IPS-18a (cell line): ENCODE data around the gene SERPINA1.
"Not testable (repeated sequence)": the region's sequence is repeated elsewhere in the genome, so short reads cannot be mapped to it uniquely, and the experiment has no call there.

ENCODE experiments used
- H3K27ac ChIP-seq: one replicate; pipeline ENCODE4 v1.5.1; 2013; ENCODE audit warnings: low read length
- H3K27me3 ChIP-seq: one replicate; pipeline ENCODE4 v1.6.1; 2013; ENCODE audit warnings: mild to moderate bottlenecking, low read length; ENCODE audit not compliant: control insufficient read depth, insufficient read depth
- H3K36me3 ChIP-seq: one replicate; pipeline ENCODE4 v1.6.1; 2013; ENCODE audit warnings: low read depth, low read length; ENCODE audit not compliant: control insufficient read depth
- H3K4me1 ChIP-seq: one replicate; pipeline ENCODE4 v1.6.1; 2013; ENCODE audit warnings: low read depth, low read length; ENCODE audit not compliant: control insufficient read depth
- H3K4me3 ChIP-seq: one replicate; pipeline ENCODE4 v1.5.1; 2013; ENCODE audit warnings: low read length
- H3K9ac ChIP-seq: one replicate; pipeline ENCODE4 v1.6.1; 2013; ENCODE audit warnings: mild to moderate bottlenecking, low read length, moderate library complexity
- H3K9me3 ChIP-seq: one replicate; pipeline ENCODE4 v1.6.1; 2013; ENCODE audit warnings: low read depth, low read length; ENCODE audit not compliant: control insufficient read depth

SERPINA1 gene

GRCh38 chr14:94363151-94363624, 25.2 kb downstream of the SERPINA1 start:
- Histone ChIP-seq H3K27ac (no peak overlapping the region), H3K36me3 (no peaks in the 10 kb centered on the region), H3K9me3 (no peaks in the 10 kb centered on the region), H3K4me1 (no peaks in the 10 kb centered on the region), H3K4me3 (no peak overlapping the region), H3K9ac (no peak overlapping the region), H3K27me3 (no peaks in the 10 kb centered on the region)

GRCh38 chr14:94362614-94363133, 25.7 kb downstream of the SERPINA1 start:
- no peaks in the 10 kb centered on the region for H3K4me1 ChIP-seq
- H3K27me3 ChIP-seq, result no peaks in the 10 kb centered on the region
- H3K4me3 ChIP-seq, result no peak overlapping the region
- H3K9ac ChIP-seq, result no peak overlapping the region
- no peaks in the 10 kb centered on the region for H3K36me3 ChIP-seq
- no peak overlapping the region for H3K27ac ChIP-seq
- H3K9me3 ChIP-seq, result no peaks in the 10 kb centered on the region

GRCh38 chr14:94361682-94362081, 26.7 kb downstream of the SERPINA1 start:
- Histone ChIP-seq H3K27me3 (no peaks in the 10 kb centered on the region), H3K4me1 (peaks cover 4% of the 10 kb centered on the region), H3K9ac (no peak overlapping the region), H3K27ac (no peak overlapping the region), H3K36me3 (no peaks in the 10 kb centered on the region), H3K9me3 (no peaks in the 10 kb centered on the region), H3K4me3 (no peak overlapping the region)

GRCh38 chr14:94360945-94361565, 27.3 kb downstream of the SERPINA1 start:
- no peaks in the 10 kb centered on the region for H3K9me3 ChIP-seq
- H3K27me3 ChIP-seq, result no peaks in the 10 kb centered on the region
- H3K4me3 ChIP-seq, result no peak overlapping the region
- H3K27ac ChIP-seq, result no peak overlapping the region
- no peak overlapping the region for H3K9ac ChIP-seq
- H3K36me3 ChIP-seq, result no peaks in the 10 kb centered on the region
- peaks cover 4% of the 10 kb centered on the region for H3K4me1 ChIP-seq

DNA sequence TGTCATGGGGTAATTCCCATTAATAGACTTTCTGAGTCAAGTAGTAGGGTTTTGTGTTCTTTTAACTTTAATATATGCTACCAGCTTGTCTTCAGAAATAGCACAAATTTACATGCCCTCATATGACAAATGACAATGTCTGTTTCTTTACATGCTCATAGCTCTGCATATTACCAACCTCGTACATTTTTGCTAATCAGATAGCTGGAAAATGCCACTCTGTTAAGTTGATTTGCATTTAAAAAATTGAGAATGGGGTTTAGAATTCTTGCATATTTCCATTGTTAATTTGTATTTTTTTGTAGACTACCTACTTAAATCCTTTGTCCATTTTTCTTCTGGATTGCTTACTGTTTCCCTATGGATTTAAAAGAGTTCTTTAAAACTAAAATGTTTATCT, 31.2 kb downstream of the SERPINA1 start:
- H3K9ac ChIP-seq, result no peak overlapping the region
- no peak overlapping the region for H3K4me3 ChIP-seq
- H3K27me3 ChIP-seq, result no peaks in the 10 kb centered on the region
- H3K9me3 ChIP-seq, result no peaks in the 10 kb centered on the region
- peaks cover 4% of the 10 kb centered on the region for H3K4me1 ChIP-seq
- no peaks in the 10 kb centered on the region for H3K36me3 ChIP-seq
- no peak overlapping the region for H3K27ac ChIP-seq

DNA sequence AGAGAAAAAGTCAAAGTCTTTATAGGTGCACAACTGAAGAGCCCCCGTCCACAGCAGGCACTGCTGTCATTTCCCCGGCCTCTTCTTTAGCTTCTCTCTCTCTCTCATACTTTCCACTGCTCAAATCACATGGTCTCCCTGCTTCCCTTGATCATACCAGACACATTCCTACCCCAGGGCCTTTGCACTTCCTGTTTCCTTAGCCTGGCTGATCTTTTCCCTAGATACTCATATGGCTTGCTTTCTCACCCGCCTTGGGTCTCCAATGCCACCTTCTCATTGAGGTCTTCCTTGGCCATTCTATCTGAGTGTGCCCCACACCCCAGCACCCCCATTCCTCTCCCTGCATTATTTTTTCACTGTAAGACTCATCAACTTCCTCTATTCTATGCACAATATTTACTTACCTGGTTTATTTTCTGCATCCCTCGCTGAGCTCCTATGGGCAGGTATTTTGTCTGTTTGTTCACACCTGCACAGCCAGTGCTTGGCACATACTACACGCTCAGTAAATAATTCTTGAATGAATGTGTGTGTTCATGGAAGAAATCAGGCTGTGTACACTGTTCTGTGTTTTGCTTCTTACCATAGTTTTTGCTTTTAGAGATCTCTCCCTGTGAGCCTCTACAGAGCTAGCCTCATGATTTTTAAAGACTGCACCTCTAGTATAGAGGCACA, 31.9 kb downstream of the SERPINA1 start:
- H3K27ac ChIP-seq, result no peak overlapping the region
- H3K4me1 ChIP-seq, result peaks cover 4% of the 10 kb centered on the region
- no peaks in the 10 kb centered on the region for H3K27me3 ChIP-seq
- H3K4me3 ChIP-seq, result no peak overlapping the region
- no peaks in the 10 kb centered on the region for H3K36me3 ChIP-seq
- no peak overlapping the region for H3K9ac ChIP-seq
- H3K9me3 ChIP-seq, result no peaks in the 10 kb centered on the region

- Histone ChIP-seq H3K36me3 (no peaks in the 10 kb centered on the region), H3K4me3 (no peak overlapping the region), H3K27ac (no peak overlapping the region)
These were observed 33.1 kb downstream of the SERPINA1 start for GRCh38 chr14:94355191-94355794.

GRCh38 chr14:94354638-94355185, 33.7 kb downstream of the SERPINA1 start:
- H3K36me3 ChIP-seq, result no peaks in the 10 kb centered on the region
- H3K9ac ChIP-seq, result no peak overlapping the region
- no peaks in the 10 kb centered on the region for H3K27me3 ChIP-seq
- H3K9me3 ChIP-seq, result no peaks in the 10 kb centered on the region
- peaks cover 4% of the 10 kb centered on the region for H3K4me1 ChIP-seq
- H3K4me3 ChIP-seq, result no peak overlapping the region
- H3K27ac ChIP-seq, result no peak overlapping the region

More at GRCh38 chr14:94355191-94355794, 33.1 kb downstream of the SERPINA1 start:
- H3K4me1 ChIP-seq, result peaks cover 4% of the 10 kb centered on the region
- no peaks in the 10 kb centered on the region for H3K27me3 ChIP-seq
- no peaks in the 10 kb centered on the region for H3K9me3 ChIP-seq
- H3K9ac ChIP-seq, result no peak overlapping the region

DNA sequence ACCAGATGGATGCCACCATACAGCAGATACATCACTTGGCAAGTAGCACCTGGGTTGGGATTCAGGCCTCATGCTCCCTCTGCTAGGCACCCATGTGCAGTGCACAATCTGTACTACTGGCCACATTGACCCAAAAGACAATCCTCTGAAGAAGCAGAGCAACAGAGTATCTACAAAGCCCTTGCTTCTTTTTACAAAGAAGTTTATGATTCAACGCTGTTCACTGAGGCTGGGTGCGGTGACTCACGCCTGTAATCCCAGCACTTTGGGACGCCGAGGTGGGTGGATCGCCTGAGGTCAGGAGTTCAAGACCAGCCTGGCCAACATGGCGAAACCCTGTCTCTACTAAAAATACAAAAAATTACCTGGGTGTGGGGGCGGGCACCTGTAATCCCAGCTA, 34.2 kb downstream of the SERPINA1 start:
- H3K27ac ChIP-seq, H3K36me3 ChIP-seq, H3K4me1 ChIP-seq, H3K4me3 ChIP-seq, H3K9ac ChIP-seq, H3K27me3 ChIP-seq, H3K9me3 ChIP-seq: not testable (repeated sequence)

- Histone ChIP-seq H3K27me3 (no peaks in the 10 kb centered on the region), H3K9me3 (no peaks in the 10 kb centered on the region)
These were observed 39.1 kb downstream of the SERPINA1 start for GRCh38 chr14:94349276-94349675.

DNA sequence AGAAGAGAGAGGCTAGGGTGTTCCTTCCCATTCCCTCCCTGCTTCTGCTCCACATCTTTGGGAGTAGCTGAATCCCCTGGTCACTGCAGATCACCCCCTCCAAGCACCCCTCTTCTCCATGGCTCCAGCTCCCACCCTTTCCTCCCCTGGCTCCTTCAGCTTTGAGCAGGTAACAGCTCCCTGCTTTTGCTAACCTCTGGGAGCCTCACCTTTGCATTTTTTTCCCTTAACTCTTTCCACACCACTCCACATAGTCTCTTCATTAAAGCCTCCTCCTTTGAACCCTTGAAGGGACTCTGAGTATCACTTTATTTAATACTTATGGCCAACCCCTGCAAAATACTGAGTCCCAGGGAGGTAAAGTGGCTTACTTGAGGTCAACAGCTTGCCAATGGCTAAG, 39.6 kb downstream of the SERPINA1 start:
- Histone ChIP-seq H3K27ac (no peak overlapping the region), H3K9ac (no peak overlapping the region), H3K4me3 (no peak overlapping the region), H3K36me3 (no peaks in the 10 kb centered on the region), H3K4me1 (no peaks in the 10 kb centered on the region), H3K9me3 (no peaks in the 10 kb centered on the region), H3K27me3 (no peaks in the 10 kb centered on the region)

More at GRCh38 chr14:94349276-94349675, 39.1 kb downstream of the SERPINA1 start:
- Histone ChIP-seq H3K36me3 (no peaks in the 10 kb centered on the region), H3K4me1 (no peaks in the 10 kb centered on the region), H3K4me3 (no peak overlapping the region), H3K27ac (no peak overlapping the region), H3K9ac (no peak overlapping the region)
